Stimulated activated CD8-positive, alpha-beta memory T cell treated with anti-CD3 and anti-CD28 coated beads, Interleukin-12 subunit alpha, Interleukin-12 subunit beta, amount 100 ng/mL, for 1 hour (primary cell): ENCODE measurements around the gene HAUS8.
A peak's percentile ranks its signal among the peaks of the same experiment; 100 is the strongest.
"Not testable (repeated sequence)": the region's sequence is repeated elsewhere in the genome, so short reads cannot be mapped to it uniquely, and the experiment has no call there.

Experiments
- DNase-seq: peaks from one replicate; pipeline ENCODE4 v3.0.0-alpha.2; 2020; ENCODE audit warnings: low read depth

Gene HAUS8

GRCh38 chr19:17101686-17102628, 26.7 kb upstream of the HAUS8 start:
- DNase-seq, result no peak

GRCh38 chr19:17098326-17098725, 23.1 kb upstream of the HAUS8 start:
- no peak for DNase-seq

- no peak for DNase-seq
Measured at GRCh38 chr19:17097593-17098126, 22.4 kb upstream of the HAUS8 start.

GRCh38 chr19:17095141-17095919, 20.1 kb upstream of the HAUS8 start:
- DNase-seq, result no peak

GRCh38 chr19:17094694-17095093, 19.4 kb upstream of the HAUS8 start:
- DNase-seq, result not testable (repeated sequence)

GRCh38 chr19:17092696-17093095, 17.4 kb upstream of the HAUS8 start:
- DNase-seq, result no peak

GRCh38 chr19:17091758-17092333, 16.6 kb upstream of the HAUS8 start:
- DNase-seq, result no peak

- no peak for DNase-seq
Measured at GRCh38 chr19:17090583-17090982, 15.3 kb upstream of the HAUS8 start.

GRCh38 chr19:17088552-17088951, 13.3 kb upstream of the HAUS8 start:
- DNase-seq, result no peak

GRCh38 chr19:17086834-17087233, 11.6 kb upstream of the HAUS8 start:
- DNase-seq, result no peak

- no peak for DNase-seq
Measured at GRCh38 chr19:17086120-17086519, 10.9 kb upstream of the HAUS8 start.

GRCh38 chr19:17081672-17082630, 6.7 kb upstream of the HAUS8 start:
- DNase-seq, result no peak

- no peak for DNase-seq
Measured at GRCh38 chr19:17080440-17080801, 5.2 kb upstream of the HAUS8 start.

GRCh38 chr19:17079710-17080439, 4.6 kb upstream of the HAUS8 start:
- peak; percentile 49 for DNase-seq

- no peak for DNase-seq
Measured at GRCh38 chr19:17078920-17079709, 3.9 kb upstream of the HAUS8 start.

- DNase-seq, result no peak
Measured at GRCh38 chr19:17078036-17078919, 3.0 kb upstream of the HAUS8 start.

- no peak for DNase-seq
Measured at GRCh38 chr19:17077447-17078028, 2.3 kb upstream of the HAUS8 start.

- no peak for DNase-seq
Measured at GRCh38 chr19:17076543-17076991, 1.3 kb upstream of the HAUS8 start.
